T1000 (cell line): ENCODE measurements around the gene HLA-DMB.
A peak's percentile ranks its signal among the peaks of the same experiment; 100 is the strongest.

Experiments used
- DNase-seq: peaks from one replicate; lab custom pipeline; 2025; ENCODE audit warnings: mixed read lengths; lab: John Stamatoyannopoulos, UW

Gene HLA-DMB

GRCh38 chr6:32971581-32972352 is 30.9 kb upstream of the HLA-DMB start:
- peak; percentile 99 for DNase-seq

GRCh38 chr6:32971242-32971580 is 30.4 kb upstream of the HLA-DMB start:
- DNase-seq = no peak

- peak; percentile 48 for DNase-seq
These were observed 29.8 kb upstream of the HLA-DMB start for GRCh38 chr6:32970413-32971241.

- peak; percentile 64 for DNase-seq
These were observed 29.0 kb upstream of the HLA-DMB start for GRCh38 chr6:32969685-32970412.

- DNase-seq = peak; percentile 57
These were observed 28.2 kb upstream of the HLA-DMB start for GRCh38 chr6:32968867-32969684.

GRCh38 chr6:32968093-32968866 is 27.5 kb upstream of the HLA-DMB start, which contains the start of gene BRD2:
Gene BRD2, plus strand, starts transcription at chr6:32968594. Its CDS starts 4,305 bp downstream, at chr6:32972899.
- DNase-seq = peak; percentile 90

GRCh38 chr6:32967151-32968091 is 26.6 kb upstream of the HLA-DMB start:
- DNase-seq = no peak

- no peak for DNase-seq
These were observed 23.9 kb upstream of the HLA-DMB start for GRCh38 chr6:32964776-32965175.

- DNase-seq = no peak
These were observed 23.0 kb upstream of the HLA-DMB start for GRCh38 chr6:32963866-32964265.

GRCh38 chr6:32962213-32962826 is 21.5 kb upstream of the HLA-DMB start:
- DNase-seq = no peak

- DNase-seq = no peak
These were observed 19.7 kb upstream of the HLA-DMB start for GRCh38 chr6:32960563-32960962.

GRCh38 chr6:32956176-32956575 is 15.3 kb upstream of the HLA-DMB start:
- DNase-seq = no peak

- no peak for DNase-seq
These were observed 14.4 kb upstream of the HLA-DMB start for GRCh38 chr6:32954986-32955802.

GRCh38 chr6:32954267-32954666 is 13.4 kb upstream of the HLA-DMB start:
- no peak for DNase-seq

- DNase-seq = no peak
These were observed 12.9 kb upstream of the HLA-DMB start for GRCh38 chr6:32953775-32954174.

GRCh38 chr6:32952817-32953739 is 12.2 kb upstream of the HLA-DMB start, which contains the start of gene HLA-DMA:
Gene HLA-DMA, minus strand, starts transcription at chr6:32953097. Its CDS starts 61 bp downstream, at chr6:32953036.
- no peak for DNase-seq

- DNase-seq = no peak
These were observed 9.6 kb upstream of the HLA-DMB start for GRCh38 chr6:32950449-32950848.
